ENCODE results near the gene YBEY. TPM values are rescaled to one million over a fixed set of nuclear protein-coding genes. Genes with fewer than 3 reads are reported as not detected.

YBEY gene
- total and polyA plus RNA-seq, 2 of the 8 experiments (the other 6 are each of a cell fraction or from before 2014, with no cell fraction given) = 26.9 to 31.9 TPM

GRCh38 chr21:46291561-46291960 lies 5.4 kb downstream of the YBEY start:
- no peak for DNase-seq (ENCODE audit: low read depth in 1 of 2, low spot score in 2 of 2)
- no peak overlapping the region for H3K4me3 ChIP-seq (ENCODE audit: extremely low read depth in 1 of 4, insufficient read depth in 2 of 4, low read depth in 3 of 4, low read length in 4 of 4)
- H2AK5ac ChIP-seq (ENCODE audit: low read depth, low read length) = no peak overlapping the region
- H3K27me3 ChIP-seq (replicated peaks in 1 of 4; ENCODE audit: control insufficient read depth in 3 of 4, extremely low read depth in 1 of 4, insufficient read depth in 3 of 4, low read length in 3 of 4) = no peaks in the 10 kb centered on the region
- H4K8ac ChIP-seq (ENCODE audit: extremely low read depth, insufficient read depth, low read length) = no peak overlapping the region
- H3K23ac ChIP-seq (ENCODE audit: insufficient read length) = no peak overlapping the region
- no peaks in the 10 kb centered on the region for H3K9me3 ChIP-seq (ENCODE audit: insufficient read depth in 2 of 2, low read depth in 1 of 2, low read length in 1 of 2)
- peaks cover 2 to 15% (median 8%) of the 10 kb centered on the region in 4 experiments; a peak in 6 of 7 replicates for H3K4me1 ChIP-seq (replicated peaks in 1 of 4; ENCODE audit: control insufficient read depth in 3 of 4, insufficient read depth in 4 of 4, low read length in 3 of 4)
- CTCF ChIA-PET (ENCODE audit: partially characterized antibody) = interaction anchor here (0.8 kb wide), 1 partner anchor 34 kb away, joined by 3 read pairs; no protein-coding TSS in a partner anchor
- no peak overlapping the region for H3K56ac ChIP-seq (replicated peaks; ENCODE audit: insufficient read length, low read depth, low read length)
- peaks cover 2 to 3% of the 10 kb centered on the region in 2 experiments for H4K20me1 ChIP-seq (replicated peaks in 1 of 2; ENCODE audit: control insufficient read depth in 1 of 2, insufficient read depth in 2 of 2, low read length in 2 of 2)
- peak overlapping the region in 1 of 4 experiments; percentile 40; a peak in 1 of 7 replicates for H3K9ac ChIP-seq (replicated peaks in 1 of 4; ENCODE audit: extremely low read depth in 1 of 4, low read depth in 3 of 4, low read length in 3 of 4)
- no peak overlapping the region for H2BK5ac ChIP-seq (ENCODE audit: low read depth, low read length)
- no peak overlapping the region for H3K4ac ChIP-seq (replicated peaks; ENCODE audit: insufficient read length, low read depth, low read length)
- H3K36me3 ChIP-seq (ENCODE audit: control insufficient read depth in 2 of 4, insufficient read depth in 4 of 4, low read length in 3 of 4) = peaks cover 3 to 10% (median 7%) of the 10 kb centered on the region in 4 experiments; a peak in 6 of 8 replicates
- POLR2A ChIA-PET (ENCODE audit: partially characterized antibody) = interaction anchor here (1.3 to 1.5 kb wide), 2 partner anchors 9 to 11 kb away, joined by 5 read pairs; no protein-coding TSS in a partner anchor
- no peak overlapping the region for H2BK20ac ChIP-seq (ENCODE audit: low read length)
- no peak overlapping the region for H4K5ac ChIP-seq (ENCODE audit: insufficient read length, low read depth, low read length)
- no peak for FAIRE-seq
- no peak overlapping the region for H2BK120ac ChIP-seq (replicated peaks; ENCODE audit: low read depth, low read length)
- H3K27ac ChIP-seq (ENCODE audit: low read depth, low read length) = no peak overlapping the region
- H2BK15ac ChIP-seq (ENCODE audit: low read length) = no peak overlapping the region
- no peak overlapping the region for H3K14ac ChIP-seq (ENCODE audit: insufficient read length)
- H4K91ac ChIP-seq (replicated peaks; ENCODE audit: insufficient read length, low read length) = no peak overlapping the region
- no peak overlapping the region for H3K4me2 ChIP-seq (ENCODE audit: insufficient read depth in 1 of 2, low read depth in 2 of 2, low read length in 2 of 2)
- peaks cover 5% of the 10 kb centered on the region for H3K79me1 ChIP-seq (ENCODE audit: low read depth, low read length)
- 100% methylated on average over 2 of the region's 2 CpGs; no CpG with 5 or more reads in 1 of the 2 experiments for WGBS, 2 experiments (ENCODE audit: extremely low coverage in 1 of 2, insufficient coverage in 1 of 2, insufficient read length in 1 of 2, insufficient replicate concordance in 2 of 2, low coverage in 1 of 2, low lambda C conversion rate in 2 of 2, missing lambda C conversion rate in 1 of 2)
- no peak overlapping the region for H2AFZ ChIP-seq (ENCODE audit: low read length)
- no peak overlapping the region for H3K18ac ChIP-seq (ENCODE audit: extremely low read depth, low read length)
- peaks cover 4% of the 10 kb centered on the region for H3K23me2 ChIP-seq (ENCODE audit: low read depth, low read length)
- peaks cover 0 to 4% of the 10 kb centered on the region in 2 experiments; a peak in 2 of 4 replicates for H3K79me2 ChIP-seq (ENCODE audit: control insufficient read depth in 1 of 2, insufficient read depth in 2 of 2, low read length in 2 of 2)
- H2BK12ac ChIP-seq (ENCODE audit: low read depth, low read length) = no peak overlapping the region
- no peak for TF ChIP-seq JUND (IDR thresholded peaks at IDR 0.05; ENCODE audit: low read length)
- TF ChIP-seq TAF1 (IDR thresholded peaks at IDR 0.05; ENCODE audit: low read depth, low read length) = no peak
- no peak for TF ChIP-seq ZNF274 (IDR thresholded peaks at IDR 0.05; ENCODE audit: borderline replicate concordance, extremely low read depth, low read length)
- TF ChIP-seq TBP (IDR thresholded peaks at IDR 0.05; ENCODE audit: low read depth, low read length) = no peak
- no peak for TF ChIP-seq RFX5 (IDR thresholded peaks at IDR 0.05; ENCODE audit: borderline replicate concordance, low read depth, low read length)
- no peak for TF ChIP-seq SP1 (IDR thresholded peaks at IDR 0.05; ENCODE audit: low read depth, low read length)
- TF ChIP-seq FOSL1 (IDR thresholded peaks at IDR 0.05; ENCODE audit: insufficient read depth, low read depth, low read length) = no peak
- TF ChIP-seq BCL11A (IDR thresholded peaks at IDR 0.05; ENCODE audit: low read depth in 2 of 2, low read length in 2 of 2) = no peak
- TF ChIP-seq PHF8 (conservative IDR thresholded peaks at IDR 0.05; ENCODE audit: low read depth, low read length) = no peak
- TF ChIP-seq ATF3 (IDR thresholded peaks at IDR 0.05; ENCODE audit: insufficient read depth, low read depth, low read length) = no peak
- TF ChIP-seq SIN3A (conservative IDR thresholded peaks at IDR 0.05 in 1 of 2, IDR thresholded peaks at IDR 0.05 in 1 of 2; ENCODE audit: low read depth in 1 of 2, low read length in 2 of 2) = no peak
- no peak for TF ChIP-seq SIRT6 (IDR thresholded peaks at IDR 0.05; ENCODE audit: low read length)
- TF ChIP-seq KDM1A (IDR thresholded peaks at IDR 0.05; ENCODE audit: borderline replicate concordance, low read length) = no peak

All from H1 (cell line).